ENCODE measurements around the gene NT5C1B.

NT5C1B gene

DNA sequence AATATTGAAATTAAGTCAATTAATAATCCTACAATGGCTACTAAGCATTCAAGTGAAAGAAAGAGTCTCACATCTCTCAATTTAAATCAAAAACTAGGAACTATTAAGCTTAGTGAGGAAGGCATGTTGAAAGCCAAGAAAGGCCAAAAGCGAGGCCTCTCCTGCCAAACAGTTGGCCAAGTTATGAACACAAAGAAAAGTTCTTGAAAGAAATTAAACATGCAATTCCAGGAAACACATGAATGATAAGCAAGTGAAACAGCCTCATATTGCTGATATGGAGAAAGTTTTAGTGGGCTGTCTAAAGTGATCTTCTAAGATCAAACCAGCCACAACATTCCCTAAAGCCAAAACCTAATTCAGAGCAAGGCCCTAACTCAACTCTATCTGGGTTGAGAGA lies 40.7 kb downstream of the NT5C1B start:
- Mint-ChIP-seq H3K4me3 (no peak overlapping the region), H3K36me3 (peaks cover 3% of the 10 kb centered on the region), H3K9me3 (no peaks in the 10 kb centered on the region), H3K4me1 (peaks cover 16% of the 10 kb centered on the region), H3K27ac (no peak overlapping the region)
- DNase-seq (ENCODE audit: low spot score in 2 of 2): no peak
- ATAC-seq: no peak

- no peak overlapping the region for H3K4me3 Mint-ChIP-seq
- DNase-seq (ENCODE audit: low spot score in 2 of 2) (no peak), ATAC-seq (no peak)
- H3K27ac Mint-ChIP-seq: no peak overlapping the region
- no peaks in the 10 kb centered on the region for H3K9me3 Mint-ChIP-seq
- H3K36me3 Mint-ChIP-seq: no peaks in the 10 kb centered on the region
- peaks cover 9% of the 10 kb centered on the region for H3K4me1 Mint-ChIP-seq
These were observed 42.8 kb downstream of the NT5C1B start for GRCh38 chr2:18546567-18546966.

DNA sequence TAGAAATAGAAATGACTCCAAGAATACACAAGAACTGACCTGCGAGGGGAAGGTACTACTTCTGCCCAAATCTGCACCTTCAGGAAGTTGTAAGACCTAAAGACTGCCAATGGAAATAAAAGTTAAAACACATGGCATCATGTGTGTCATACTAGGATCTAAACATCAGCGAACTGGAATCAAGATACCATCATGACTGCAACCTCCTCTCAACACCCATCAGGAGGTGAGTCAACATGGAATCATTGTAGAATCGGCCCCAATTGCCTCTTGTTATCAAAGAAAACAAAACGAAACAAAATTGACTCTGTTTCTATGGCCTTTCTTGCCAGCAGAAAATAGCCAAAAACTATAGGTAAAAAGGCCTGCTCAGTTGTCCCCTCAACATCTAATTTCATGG lies 44.0 kb downstream of the NT5C1B start:
- H3K4me1 Mint-ChIP-seq: peaks cover 9% of the 10 kb centered on the region
- DNase-seq (ENCODE audit: low spot score in 2 of 2) (no peak), ATAC-seq (peak; percentile 59)
- H3K9me3 Mint-ChIP-seq: peaks cover 5% of the 10 kb centered on the region
- H3K27ac Mint-ChIP-seq: no peak overlapping the region
- no peak overlapping the region for H3K4me3 Mint-ChIP-seq
- no peaks in the 10 kb centered on the region for H3K36me3 Mint-ChIP-seq

DNA sequence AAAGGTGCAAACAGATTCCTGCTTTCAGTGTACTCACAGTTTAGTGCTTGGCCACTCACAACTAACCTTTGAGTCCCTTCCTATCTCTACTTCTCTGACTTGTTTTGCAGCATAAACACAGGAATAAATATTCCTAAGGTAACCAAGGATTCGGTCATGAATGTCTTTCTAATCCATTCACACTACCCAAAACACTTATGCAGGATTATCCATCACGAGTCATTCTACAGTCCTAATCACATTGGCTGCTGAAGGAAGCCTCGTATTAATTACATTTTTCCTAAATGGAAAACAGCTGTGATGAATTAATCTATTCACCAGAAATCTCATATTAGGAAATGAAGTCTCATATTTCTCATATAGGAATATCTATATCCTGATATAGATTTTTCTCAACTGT lies 45.2 kb downstream of the NT5C1B start:
- Mint-ChIP-seq H3K36me3 (no peaks in the 10 kb centered on the region), H3K4me1 (peaks cover 8% of the 10 kb centered on the region), H3K9me3 (peaks cover 5% of the 10 kb centered on the region), H3K27ac (no peak overlapping the region), H3K4me3 (no peak overlapping the region)
- ATAC-seq (no peak), DNase-seq (ENCODE audit: low spot score in 2 of 2) (no peak)

- H3K4me3 Mint-ChIP-seq: no peak overlapping the region
- no peaks in the 10 kb centered on the region for H3K4me1 Mint-ChIP-seq
- H3K9me3 Mint-ChIP-seq: peaks cover 5% of the 10 kb centered on the region
- ATAC-seq: peak; percentile 75
- no peaks in the 10 kb centered on the region for H3K36me3 Mint-ChIP-seq
- no peak overlapping the region for H3K27ac Mint-ChIP-seq
- DNase-seq (ENCODE audit: low spot score in 2 of 2): no peak
These were observed 48.5 kb downstream of the NT5C1B start for GRCh38 chr2:18540872-18541271.

- H3K27ac Mint-ChIP-seq: no peak overlapping the region
- ATAC-seq: no peak
These were observed 52.7 kb downstream of the NT5C1B start for GRCh38 chr2:18536697-18537096.

DNA sequence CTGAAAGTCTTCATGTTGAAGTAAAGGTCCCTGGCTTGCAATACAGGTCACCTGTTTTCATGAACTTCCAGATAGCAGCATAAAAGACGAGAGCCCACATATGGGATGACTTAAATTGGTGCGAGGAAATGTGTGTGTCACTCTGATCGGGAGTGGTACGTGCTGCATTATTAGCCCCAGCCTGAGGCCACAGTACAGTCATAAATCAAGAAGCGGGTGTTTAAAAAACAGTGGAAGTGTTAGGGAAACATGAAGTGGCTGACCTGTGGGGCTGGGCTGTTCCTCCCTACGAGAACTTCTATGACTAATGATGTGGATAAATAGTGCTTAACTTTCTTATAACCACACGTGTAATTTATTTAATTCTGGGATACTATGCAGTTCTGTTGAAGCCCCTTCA lies 53.3 kb downstream of the NT5C1B start:
- no peaks in the 10 kb centered on the region for H3K36me3 Mint-ChIP-seq
- H3K4me3 Mint-ChIP-seq: no peak overlapping the region
- DNase-seq (ENCODE audit: low spot score in 2 of 2) (no peak), ATAC-seq (peak; percentile 28)
- H3K4me1 Mint-ChIP-seq: no peaks in the 10 kb centered on the region
- H3K9me3 Mint-ChIP-seq: peaks cover 5% of the 10 kb centered on the region
- H3K27ac Mint-ChIP-seq: no peak overlapping the region

More at GRCh38 chr2:18536697-18537096, 52.7 kb downstream of the NT5C1B start:
- no peak for DNase-seq (ENCODE audit: low spot score in 2 of 2)
- Mint-ChIP-seq H3K4me1 (no peaks in the 10 kb centered on the region), H3K4me3 (no peak overlapping the region), H3K9me3 (peaks cover 5% of the 10 kb centered on the region), H3K36me3 (no peaks in the 10 kb centered on the region)

DNA sequence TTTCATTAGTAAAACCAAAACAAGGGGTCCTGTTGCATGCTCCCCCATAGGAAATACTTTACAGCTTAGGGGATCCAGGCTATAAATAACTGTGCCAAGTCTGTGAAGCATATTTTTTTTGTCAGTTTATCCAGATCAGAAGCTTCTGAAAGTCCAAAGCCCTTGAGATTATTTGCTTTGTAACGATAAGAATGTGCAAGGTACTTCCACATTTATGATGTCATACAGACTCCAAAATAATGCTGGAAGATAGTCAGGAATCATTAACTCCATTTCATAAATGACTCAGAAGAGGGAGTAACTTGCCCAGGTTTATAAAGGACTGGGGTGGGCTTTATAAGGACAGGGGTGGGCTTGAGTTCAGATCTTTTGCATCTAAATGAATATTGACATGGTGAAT lies 58.2 kb downstream of the NT5C1B start:
- ATAC-seq: no peak
- no peak for DNase-seq (ENCODE audit: low spot score in 2 of 2)
- Mint-ChIP-seq H3K27ac (no peak overlapping the region), H3K36me3 (no peaks in the 10 kb centered on the region), H3K4me3 (no peak overlapping the region), H3K9me3 (no peaks in the 10 kb centered on the region), H3K4me1 (no peaks in the 10 kb centered on the region)

DNA sequence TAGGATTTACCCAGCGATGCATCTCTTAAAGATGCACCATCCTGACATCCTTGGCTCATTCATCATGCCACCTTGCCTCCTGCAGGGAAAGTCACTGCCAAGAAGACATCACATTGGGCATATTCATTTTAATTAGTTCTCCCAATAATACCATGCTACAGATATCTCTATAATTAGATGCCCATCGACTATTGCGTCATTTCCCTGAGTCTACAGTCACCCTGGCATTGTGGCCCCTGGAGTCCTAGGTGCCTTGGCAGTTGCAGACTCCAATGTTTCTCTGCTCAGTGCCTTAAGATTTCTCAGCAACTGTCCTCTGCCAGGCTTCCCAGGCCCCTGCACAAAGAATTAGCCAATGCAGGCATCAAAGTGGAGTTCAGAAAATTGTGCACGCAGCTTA lies 61.5 kb downstream of the NT5C1B start:
- Mint-ChIP-seq H3K36me3 (no peaks in the 10 kb centered on the region), H3K9me3 (no peaks in the 10 kb centered on the region), H3K27ac (no peak overlapping the region), H3K4me3 (no peak overlapping the region), H3K4me1 (no peaks in the 10 kb centered on the region)
- ATAC-seq (no peak), DNase-seq (ENCODE audit: low spot score in 2 of 2) (no peak)

DNA sequence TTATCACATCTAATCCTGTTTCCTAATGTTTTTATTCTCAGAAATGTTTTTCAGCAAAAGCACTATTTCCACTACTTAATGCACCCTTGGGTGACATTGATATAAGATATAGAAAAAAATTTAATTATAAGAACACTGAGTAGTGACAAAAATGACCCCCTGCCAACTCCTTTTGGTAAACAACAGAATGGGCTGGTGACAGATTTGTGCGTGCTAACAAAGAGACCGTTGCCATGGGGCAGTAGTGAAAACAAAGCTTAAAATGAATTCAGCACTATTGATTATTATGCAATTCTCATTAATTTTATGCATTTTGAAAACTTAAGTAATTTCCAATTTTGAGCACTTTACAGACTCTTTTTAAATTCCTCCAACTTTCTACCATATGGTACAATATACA lies 62.0 kb downstream of the NT5C1B start:
- Mint-ChIP-seq H3K4me3 (no peak overlapping the region), H3K27ac (no peak overlapping the region), H3K9me3 (no peaks in the 10 kb centered on the region), H3K36me3 (no peaks in the 10 kb centered on the region), H3K4me1 (no peaks in the 10 kb centered on the region)
- ATAC-seq (no peak), DNase-seq (ENCODE audit: low spot score in 2 of 2) (no peak)

DNA sequence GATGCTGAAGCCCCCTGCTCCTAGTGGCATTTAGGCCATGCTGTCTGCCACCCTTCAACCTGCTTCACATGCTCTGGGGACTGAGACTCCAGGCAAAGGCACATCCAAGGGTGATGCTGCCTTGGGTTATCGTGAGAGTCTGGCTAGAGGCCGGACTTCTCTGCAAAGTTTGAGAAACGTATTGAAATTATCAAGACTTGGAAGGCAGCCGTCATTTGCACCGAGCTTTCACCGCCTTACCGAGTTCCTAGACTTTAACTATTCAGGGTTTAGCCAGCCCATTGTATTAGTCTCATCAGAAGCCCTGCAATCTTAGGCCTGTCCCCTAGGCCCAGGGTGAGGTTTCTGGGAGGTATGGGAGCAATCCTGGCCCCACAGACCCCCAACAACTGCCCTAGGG lies 62.9 kb downstream of the NT5C1B start:
- ATAC-seq: no peak
- no peak overlapping the region for H3K4me3 Mint-ChIP-seq

GRCh38 chr2:18525852-18526251 lies 63.5 kb downstream of the NT5C1B start:
- Mint-ChIP-seq H3K36me3 (no peaks in the 10 kb centered on the region), H3K4me1 (no peaks in the 10 kb centered on the region), H3K9me3 (no peaks in the 10 kb centered on the region), H3K27ac (no peak overlapping the region), H3K4me3 (no peak overlapping the region)
- DNase-seq (ENCODE audit: low spot score in 2 of 2) (no peak), ATAC-seq (no peak)

More for the DNA sequence above, 62.9 kb downstream of the NT5C1B start:
- Mint-ChIP-seq H3K4me1 (no peaks in the 10 kb centered on the region), H3K36me3 (no peaks in the 10 kb centered on the region), H3K9me3 (no peaks in the 10 kb centered on the region), H3K27ac (no peak overlapping the region)
- DNase-seq (ENCODE audit: low spot score in 2 of 2): no peak

- Mint-ChIP-seq H3K9me3 (no peaks in the 10 kb centered on the region), H3K4me3 (no peak overlapping the region), H3K4me1 (no peaks in the 10 kb centered on the region), H3K27ac (no peak overlapping the region), H3K36me3 (no peaks in the 10 kb centered on the region)
- DNase-seq (ENCODE audit: low spot score in 2 of 2) (no peak), ATAC-seq (no peak)
These were observed 64.1 kb downstream of the NT5C1B start for GRCh38 chr2:18525236-18525635.

DNA sequence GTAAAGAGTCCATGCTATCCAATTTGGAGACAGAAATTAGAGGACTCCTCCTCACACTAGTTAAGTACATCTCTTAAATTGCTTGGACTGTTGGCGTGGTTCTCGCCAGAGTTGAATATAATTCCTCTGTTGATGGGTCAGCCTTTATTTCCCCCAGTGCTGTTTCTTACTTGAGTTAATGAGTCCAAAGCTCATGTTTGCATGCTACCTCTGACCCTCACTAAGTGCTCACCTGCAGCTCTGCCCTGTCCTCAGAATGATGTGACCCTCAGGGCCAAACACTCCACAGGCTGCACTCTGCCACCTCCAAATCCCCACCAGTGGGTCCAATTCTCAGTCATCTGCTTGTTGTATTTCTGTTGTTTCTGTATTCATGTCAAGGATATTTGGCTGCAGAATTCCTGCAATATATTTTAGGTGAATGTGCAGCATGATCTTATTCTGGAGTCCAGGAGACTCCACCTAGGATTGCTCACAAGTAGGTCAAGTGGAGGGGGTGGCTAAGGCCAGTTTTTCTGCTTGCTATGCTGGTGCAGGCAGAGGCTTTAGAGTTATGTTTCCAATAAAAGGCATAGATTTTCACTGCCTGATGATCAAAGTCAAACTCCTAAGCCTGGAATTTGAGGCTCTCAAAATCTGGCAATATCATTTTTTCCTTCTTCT lies 66.8 kb downstream of the NT5C1B start:
- Mint-ChIP-seq H3K9me3 (no peaks in the 10 kb centered on the region), H3K27ac (no peak overlapping the region), H3K4me3 (no peak overlapping the region), H3K4me1 (no peaks in the 10 kb centered on the region), H3K36me3 (no peaks in the 10 kb centered on the region)
- DNase-seq (ENCODE audit: low spot score in 2 of 2) (no peak), ATAC-seq (peak; percentile 14)

DNA sequence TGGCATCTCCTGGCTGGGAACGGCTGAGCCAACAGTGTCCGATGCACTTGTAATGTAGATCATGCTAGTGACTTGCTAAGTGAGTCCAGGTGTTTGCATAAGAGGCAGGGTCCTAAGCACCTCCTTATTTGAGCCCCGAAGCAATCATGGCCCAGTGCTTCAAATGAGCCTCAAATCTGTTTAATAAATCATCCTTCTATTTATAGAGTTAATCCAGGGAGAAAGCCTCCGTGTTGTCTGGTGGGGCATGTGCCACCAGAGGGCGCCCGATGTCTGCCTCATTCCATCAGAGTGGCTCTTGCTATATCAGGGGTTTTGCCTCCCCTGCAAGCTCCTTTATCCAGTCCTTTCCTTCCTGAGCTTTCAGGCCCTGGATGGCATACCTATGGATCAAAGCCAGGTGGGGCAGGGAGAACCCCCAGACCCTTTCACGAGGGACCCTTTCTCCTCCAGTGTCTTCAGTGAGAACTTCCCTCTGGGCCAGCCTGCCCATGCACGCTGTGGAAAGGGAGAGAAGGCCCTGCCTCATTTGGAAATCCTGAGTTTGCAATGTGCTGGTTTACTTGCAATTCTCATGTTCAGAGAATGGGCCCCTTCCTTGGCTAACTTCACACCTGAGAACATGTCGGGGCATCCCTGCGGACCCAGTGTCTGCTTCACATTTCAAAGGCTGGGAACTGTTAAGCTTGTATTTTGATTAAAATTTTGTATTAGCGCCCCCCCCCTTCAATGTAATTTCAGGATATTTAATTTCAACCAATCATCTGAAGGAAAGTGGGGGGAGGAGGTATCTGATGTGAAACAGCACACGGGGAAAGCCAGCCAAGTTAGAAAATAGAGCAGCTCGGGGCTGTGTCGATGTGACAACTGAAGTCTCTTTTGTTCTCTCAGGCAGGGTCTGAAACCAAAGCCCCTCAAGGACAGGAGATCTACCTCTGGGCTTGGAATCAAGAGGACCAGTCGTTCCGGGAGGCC lies 68.6 kb downstream of the NT5C1B start:
- Mint-ChIP-seq H3K4me1 (no peaks in the 10 kb centered on the region), H3K36me3 (no peaks in the 10 kb centered on the region), H3K4me3 (no peak overlapping the region), H3K9me3 (no peaks in the 10 kb centered on the region), H3K27ac (no peak overlapping the region)
- DNase-seq (ENCODE audit: low spot score in 2 of 2) (peak; percentile 55 to 82), ATAC-seq (peak; percentile 66)

- H3K36me3 Mint-ChIP-seq: no peaks in the 10 kb centered on the region
- H3K9me3 Mint-ChIP-seq: no peaks in the 10 kb centered on the region
These were observed 69.4 kb downstream of the NT5C1B start for GRCh38 chr2:18519914-18520450.

More at GRCh38 chr2:18519914-18520450, 69.4 kb downstream of the NT5C1B start:
- Mint-ChIP-seq H3K4me1 (no peaks in the 10 kb centered on the region), H3K27ac (no peak overlapping the region), H3K4me3 (no peak overlapping the region)
- DNase-seq (ENCODE audit: low spot score in 2 of 2): no peak
- ATAC-seq: no peak

All from stimulated activated effector memory CD8-positive, alpha-beta T cell treated with anti-CD3 and anti-CD28 coated beads, Interleukin-12 subunit alpha, Interleukin-12 subunit beta, amount 100 ng/mL, for 72 hours (primary cell).